Stomach (tissue), 9 donors: Measurements from ENCODE around the gene ZFHX3. TPM values are rescaled to one million over a fixed set of nuclear protein-coding genes. Genes with fewer than 3 reads are reported as not detected.

Experiments
- DNase-seq, 2 donors: peaks; one replicate each; pipeline versions ENCODE4 v3.0.0 to v3.0.0-alpha.2; 2013 to 2019
- H3K27ac ChIP-seq, 5 donors: fragments of 200-600 bp in 4 of 5; sonication (generic) in 4 of 5; one replicate each; pipeline ENCODE4 v1.5.1; 2013 to 2019; ENCODE audit warnings: mild to moderate bottlenecking in 1 of 5, moderate library complexity in 1 of 5
- H3K27me3 ChIP-seq, 3 donors: fragments of 200-600 bp; sonication (generic); one replicate each; pipeline ENCODE4 v1.5.1; 2017 to 2019; ENCODE audit warnings: mixed run types in 1 of 3
- H3K36me3 ChIP-seq, 4 donors: fragments of 200-600 bp; sonication (generic); 1 replicate in 3 of 4; 2 replicates in 1 of 4; pipeline ENCODE4 v1.5.1; 2016 to 2019
- H3K4me1 ChIP-seq, 4 donors: fragments of 200-600 bp; sonication (generic); one replicate each; pipeline ENCODE4 v1.5.1; 2016 to 2019
- H3K4me3 ChIP-seq, 4 donors: fragments of 200-600 bp; sonication (generic) in 3 of 4; one replicate each; pipeline ENCODE4 v1.5.1; 2016 to 2019; ENCODE audit warnings: mild to moderate bottlenecking in 1 of 4
- H3K9me3 ChIP-seq, 4 donors: fragments of 200-600 bp; sonication (generic); one replicate each; pipeline ENCODE4 v1.5.1; 2016 to 2019
- EP300 ChIP-seq: sonication (generic); formaldehyde crosslinking; IDR thresholded peaks from one replicate; pipeline ENCODE4 v1.6.1; 2017; ENCODE audit warnings: antibody characterized with exemption
- POLR2A ChIP-seq, 4 donors: fragments of 450-650 bp; IDR thresholded peaks; one replicate each; pipeline ENCODE4 v1.6.1; 2016; ENCODE audit warnings: antibody characterized with exemption in 4 of 4, control low read depth in 2 of 4, mild to moderate bottlenecking in 1 of 4, moderate library complexity in 1 of 4
- POLR2AphosphoS5 ChIP-seq, 3 donors: sonication (generic); formaldehyde crosslinking; IDR thresholded peaks; one replicate each; pipeline ENCODE4 v1.6.1; 2016; ENCODE audit warnings: antibody characterized with exemption in 3 of 3
- WGBS, 5 donors: extraction: QIAGEN DNeasy Blood & Tissue Kit in 3 of 5; methylation state at CpG; one replicate each; pipeline versions ENCODE4 v1.1.5 to v1.1.7; 2013 to 2018; 5-methylcytosine and 5-hydroxymethylcytosine counted together
- intact Hi-C: fragments of 100-400 bp; cut with DNase I; formaldehyde crosslinking; loops from one replicate; pipeline ENCODE4 v1.15.1; 2023; ENCODE audit warnings: low total_unique reads
- polyA plus RNA-seq, 3 donors: library from polyadenylated mRNA; stranded (reverse); fragments of 200-250 nt; gene quantifications; one replicate each; pipeline ENCODE4 v1.2.3, GENCODE V29; 2013
- total RNA-seq, 5 donors: library from RNA; depleted of rRNA; stranded (reverse); fragments of >200 nt; gene quantifications; one replicate each; pipeline versions ENCODE4 v1.1.0 to v1.2.3, GENCODE V29; 2014 to 2016
- TF ChIP-seq, protein P1 (sequence below), 7 experiments: fragments of 450-650 bp in 4 of 7; fragments of 200-600 bp in 3 of 7; sonication (generic) in 3 of 7; IDR thresholded peaks; one replicate each; pipeline ENCODE4 v1.5.1; 2016 to 2019; ENCODE audit warnings: antibody characterized with exemption in 7 of 7, control low read depth in 2 of 7, mild to moderate bottlenecking in 1 of 7
- donor health status: healthy with polysubstance abuse.
- donor health status: Bipolar disorder and iron deficiency.
- donor health status: healthy.

The ZFHX3 gene
- total and polyA plus RNA-seq, 8 donors, result 1.1 to 27.5 (median 11.8) TPM

DNA sequence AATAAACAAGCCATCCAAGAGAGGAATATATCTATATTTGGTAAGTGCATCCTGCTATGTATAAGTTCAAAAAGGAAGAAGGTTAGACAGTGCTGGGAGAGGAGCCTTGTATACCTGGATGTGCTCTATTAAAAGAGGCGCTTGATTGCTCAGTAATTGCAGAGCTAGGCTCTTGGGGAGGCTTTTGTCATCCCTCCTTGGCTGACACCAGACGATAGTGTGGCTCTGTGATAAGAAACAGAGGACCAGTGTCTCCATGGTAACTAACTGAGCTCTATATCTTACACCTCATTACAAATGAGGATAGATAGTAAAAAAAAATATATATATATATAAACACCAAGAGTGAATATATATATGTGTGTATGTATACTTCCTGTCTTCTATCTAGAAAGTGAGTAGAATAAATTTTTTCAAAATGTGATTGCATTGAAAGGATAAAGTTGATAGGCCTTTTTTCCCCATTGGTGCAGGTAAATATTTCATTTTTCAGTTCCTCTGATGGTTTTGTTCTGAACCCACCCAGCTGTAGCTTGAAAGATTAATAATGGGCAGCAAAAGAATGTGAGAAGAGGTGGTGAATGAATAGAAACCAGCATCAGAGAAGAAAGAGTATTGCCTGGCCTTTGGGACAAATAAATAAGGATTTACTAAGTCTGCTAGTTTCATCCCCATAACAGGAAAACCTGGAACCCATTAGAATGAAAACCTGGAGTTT, 303.7 kb downstream of the ZFHX3 start:
- Histone ChIP-seq H3K4me1 (no peaks in the 10 kb centered on the region), H3K27me3 (no peaks in the 10 kb centered on the region), H3K4me3 (no peak overlapping the region), H3K9me3 (no peaks in the 10 kb centered on the region), H3K27ac (no peak overlapping the region), H3K36me3 (no peaks in the 10 kb centered on the region)
- DNase-seq, result no peak
- no peak for TF ChIP-seq POLR2AphosphoS5 (IDR thresholded peaks at IDR 0.05)
- TF ChIP-seq, protein P1, sequence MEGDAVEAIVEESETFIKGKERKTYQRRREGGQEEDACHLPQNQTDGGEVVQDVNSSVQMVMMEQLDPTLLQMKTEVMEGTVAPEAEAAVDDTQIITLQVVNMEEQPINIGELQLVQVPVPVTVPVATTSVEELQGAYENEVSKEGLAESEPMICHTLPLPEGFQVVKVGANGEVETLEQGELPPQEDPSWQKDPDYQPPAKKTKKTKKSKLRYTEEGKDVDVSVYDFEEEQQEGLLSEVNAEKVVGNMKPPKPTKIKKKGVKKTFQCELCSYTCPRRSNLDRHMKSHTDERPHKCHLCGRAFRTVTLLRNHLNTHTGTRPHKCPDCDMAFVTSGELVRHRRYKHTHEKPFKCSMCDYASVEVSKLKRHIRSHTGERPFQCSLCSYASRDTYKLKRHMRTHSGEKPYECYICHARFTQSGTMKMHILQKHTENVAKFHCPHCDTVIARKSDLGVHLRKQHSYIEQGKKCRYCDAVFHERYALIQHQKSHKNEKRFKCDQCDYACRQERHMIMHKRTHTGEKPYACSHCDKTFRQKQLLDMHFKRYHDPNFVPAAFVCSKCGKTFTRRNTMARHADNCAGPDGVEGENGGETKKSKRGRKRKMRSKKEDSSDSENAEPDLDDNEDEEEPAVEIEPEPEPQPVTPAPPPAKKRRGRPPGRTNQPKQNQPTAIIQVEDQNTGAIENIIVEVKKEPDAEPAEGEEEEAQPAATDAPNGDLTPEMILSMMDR (IDR thresholded peaks at IDR 0.05), result no peak
- no peak for TF ChIP-seq EP300
- TF ChIP-seq POLR2A (IDR thresholded peaks at IDR 0.05), result no peak
- intact Hi-C loops, result no loop called here
- 82 to 91% (median 89%) methylated on average over 2 of the region's 2 CpGs for WGBS, 5 donors

DNA sequence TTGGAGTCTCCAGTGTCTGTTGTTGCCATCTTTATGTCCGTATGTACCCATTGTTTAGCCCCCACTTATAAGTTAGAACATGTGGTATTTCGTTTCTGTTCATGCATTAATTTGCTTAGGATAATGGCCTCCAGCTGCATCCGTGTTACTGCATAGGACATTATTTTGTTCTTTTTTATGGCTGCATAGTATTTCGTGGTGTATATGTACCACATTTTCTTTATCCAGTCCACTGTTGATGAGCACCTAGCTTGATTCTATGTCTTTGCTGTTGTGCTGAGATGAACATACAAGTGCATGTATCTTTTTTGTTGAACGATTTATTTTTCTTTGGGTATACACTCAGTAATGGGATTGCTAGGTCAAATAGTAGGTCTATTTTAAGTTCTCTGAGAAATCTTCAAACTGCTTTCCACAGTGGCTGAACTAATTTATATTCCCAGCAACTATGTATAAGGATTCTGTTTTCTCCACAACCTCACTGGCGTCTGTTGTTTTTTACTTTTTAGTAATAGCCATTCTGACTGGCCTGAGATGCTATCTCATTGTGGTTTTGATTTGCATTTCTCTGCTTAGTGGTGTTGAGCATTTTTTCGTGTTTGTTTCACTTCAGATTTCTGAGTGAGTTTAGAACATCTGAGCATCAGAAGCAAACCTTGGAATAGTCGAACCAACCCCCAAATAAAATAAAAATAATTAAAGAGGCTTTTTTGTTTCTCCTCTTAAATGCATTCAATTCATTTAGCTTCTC, 304.7 kb downstream of the ZFHX3 start:
- H3K4me1 ChIP-seq, result no peaks in the 10 kb centered on the region
- DNase-seq, result no peak
- H3K27me3 ChIP-seq, result no peaks in the 10 kb centered on the region
- no peaks in the 10 kb centered on the region for H3K36me3 ChIP-seq
- H3K27ac ChIP-seq, result no peak overlapping the region
- 88 to 91% (median 90%) methylated on average over 8 of the region's 8 CpGs for WGBS, 5 donors
- intact Hi-C loops, result no loop called here
- TF ChIP-seq EP300 (no peak), POLR2AphosphoS5 (IDR thresholded peaks at IDR 0.05) (no peak), POLR2A (IDR thresholded peaks at IDR 0.05) (no peak)
- TF ChIP-seq, protein P1 (IDR thresholded peaks at IDR 0.05), result no peak
- no peak overlapping the region for H3K4me3 ChIP-seq
- no peaks in the 10 kb centered on the region for H3K9me3 ChIP-seq

GRCh38 chr16:72740347-72740746, 307.6 kb downstream of the ZFHX3 start:
- Histone ChIP-seq H3K27me3 (no peaks in the 10 kb centered on the region), H3K36me3 (no peaks in the 10 kb centered on the region), H3K4me3 (no peak overlapping the region), H3K27ac (no peak overlapping the region), H3K9me3 (no peaks in the 10 kb centered on the region), H3K4me1 (no peaks in the 10 kb centered on the region)
- no peak for DNase-seq
- 86 to 93% (median 87%) methylated on average over 2 of the region's 2 CpGs for WGBS, 5 donors
- intact Hi-C loops, result no loop called here
- TF ChIP-seq POLR2AphosphoS5 (IDR thresholded peaks at IDR 0.05) (no peak), EP300 (no peak), POLR2A (IDR thresholded peaks at IDR 0.05) (no peak)
- TF ChIP-seq, protein P1 (IDR thresholded peaks at IDR 0.05), result no peak

DNA sequence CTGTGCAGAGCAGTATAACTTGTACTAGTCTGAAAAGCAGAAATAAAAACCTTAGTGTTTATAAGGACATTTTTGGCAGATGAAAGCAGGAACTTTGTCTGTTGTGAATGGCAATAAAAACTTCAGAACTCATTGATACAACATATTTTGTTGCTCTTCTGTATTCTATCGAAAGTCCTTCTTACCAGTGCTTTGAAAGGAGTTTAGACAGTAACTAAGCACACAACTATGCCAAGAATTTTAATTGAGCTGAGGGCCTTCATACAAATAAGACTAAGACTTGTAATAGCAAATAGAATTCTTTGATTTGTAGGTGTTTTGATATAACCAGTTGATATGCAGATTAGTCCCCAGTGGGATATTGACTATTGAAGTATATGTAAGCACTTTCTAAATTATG, 308.4 kb downstream of the ZFHX3 start:
- no peak for DNase-seq
- H3K36me3 ChIP-seq, result no peaks in the 10 kb centered on the region
- H3K9me3 ChIP-seq, result peaks cover 0 to 5% (median 3%) of the 10 kb centered on the region in 4 donors
- TF ChIP-seq POLR2AphosphoS5 (IDR thresholded peaks at IDR 0.05) (no peak), POLR2A (IDR thresholded peaks at IDR 0.05) (no peak), EP300 (no peak)
- TF ChIP-seq, protein P1 (IDR thresholded peaks at IDR 0.05), result no peak
- no peaks in the 10 kb centered on the region for H3K27me3 ChIP-seq
- no peak overlapping the region for H3K27ac ChIP-seq
- H3K4me1 ChIP-seq, result no peaks in the 10 kb centered on the region
- H3K4me3 ChIP-seq, result no peak overlapping the region
- WGBS, 5 donors, result 47 to 79% (median 74%) methylated on average over 1 of the region's 1 CpG
- intact Hi-C loops, result no loop called here
